Right lobe of liver (tissue), 6 donors: ENCODE measurements around the gene MAP3K5. TPM values are rescaled to one million over a fixed set of nuclear protein-coding genes. Genes with fewer than 3 reads are reported as not detected.
A peak's percentile ranks its signal among the peaks of the same experiment; 100 is the strongest.
"Not testable (repeated sequence)": the region's sequence is repeated elsewhere in the genome, so short reads cannot be mapped to it uniquely, and the experiment has no call there.

ENCODE experiments used
- ATAC-seq, 4 donors: fragments of 200-7000 bp; cut with Tn5 transposase; one replicate each; pipeline ENCODE4 v1.9.1; 2020; ENCODE audit warnings: mild to moderate bottlenecking in 4 of 4, moderate library complexity in 4 of 4
- DNase-seq, 3 donors: peaks; one replicate each; pipeline ENCODE4 v3.0.0-alpha.2; 2020
- H3K27ac ChIP-seq, 3 donors: fragments of 200-600 bp; one replicate each; pipeline ENCODE4 v1.8.0; 2022
- H3K27me3 ChIP-seq, 2 donors: fragments of 200-600 bp; one replicate each; pipeline ENCODE4 v1.8.0; 2022
- H3K36me3 ChIP-seq, 4 donors: fragments of 200-600 bp; sonication (generic) in 1 of 4; one replicate each; pipeline versions ENCODE4 v1.5.1 to v1.8.0; 2017 to 2022; ENCODE audit warnings: control low read depth in 1 of 4
- H3K4me1 ChIP-seq, 4 donors: fragments of 200-600 bp; sonication (generic) in 1 of 4; one replicate each; pipeline versions ENCODE4 v1.5.1 to v1.8.0; 2017 to 2022; ENCODE audit warnings: control low read depth in 1 of 4
- H3K4me3 ChIP-seq, 3 donors: fragments of 200-600 bp; one replicate each; pipeline ENCODE4 v1.8.0; 2022
- H3K9me3 ChIP-seq, 4 donors: fragments of 200-600 bp; sonication (generic) in 1 of 4; one replicate each; pipeline versions ENCODE4 v1.5.1 to v1.8.0; 2017 to 2022; ENCODE audit warnings: control low read depth in 1 of 4
- CTCF ChIP-seq, 4 donors: fragments of 200-600 bp in 3 of 4; fragments of 450-650 bp in 1 of 4; IDR thresholded peaks; one replicate each; pipeline versions ENCODE4 v1.5.1 to v1.8.0; 2016 to 2022; ENCODE audit warnings: antibody characterized with exemption in 4 of 4, mild to moderate bottlenecking in 2 of 4
- POLR2A ChIP-seq: fragments of 450-650 bp; IDR thresholded peaks from one replicate; pipeline ENCODE4 v1.6.1; 2017; ENCODE audit warnings: antibody characterized with exemption, mild to moderate bottlenecking
- WGBS: methylation state at CpG from one replicate; pipeline ENCODE4 v1.1.6; 2018; ENCODE audit warnings: low coverage, low lambda C conversion rate; ENCODE audit not compliant: insufficient coverage; ENCODE audit errors: missing lambda C conversion rate; 5-methylcytosine and 5-hydroxymethylcytosine counted together
- intact Hi-C, 2 donors: fragments of 100-400 bp; cut with DNase I; formaldehyde crosslinking; loops; one replicate each; pipeline versions ENCODE4 v1.11.2 to v1.14.1; 2022
- total RNA-seq, 6 experiments: library from RNA; depleted of rRNA in 2 of 6; stranded (reverse); fragments of >200 nt in 2 of 6; fragmentation: NEBNext Ultra II Directional in 3 of 6; extraction: Animal tissue kit (Norgen Biotek cat#: 25700) in 3 of 6; gene quantifications; one replicate each; pipeline versions ENCODE4 v1.1.0 to v1.2.4, GENCODE V29; 2016 to 2023
- donor health status: DM: no; HTN: yes; CAD: no.
- donor health status: DM: no; HTN: no; CAD: no.
- donor health status: DM: no; HTN: no; CAD: no.
- donor health status: DM: no; HTN: yes; CAD: no.
- donor health status: DM: no; HTN: yes; CAD: no.

Gene MAP3K5
- total RNA-seq, 6 experiments from 2014 or later, result 5.0 to 10.4 (median 6.9) TPM

- Histone ChIP-seq H3K27ac (peak overlapping the region in 1 of 3 donors; percentile 64), H3K4me1 (peaks cover 2 to 50% (median 15%) of the 10 kb centered on the region in 4 donors), H3K36me3 (no peaks in the 10 kb centered on the region), H3K9me3 (no peaks in the 10 kb centered on the region), H3K27me3 (no peaks in the 10 kb centered on the region), H3K4me3 (peak overlapping the region in 1 of 3 donors; percentile 3)
- ATAC-seq (peak; percentile 7 to 51 (median 40)), DNase-seq (no peak)
- no peak for TF ChIP-seq POLR2A
- no peak for TF ChIP-seq CTCF (IDR thresholded peaks at IDR 0.05)
- intact Hi-C loops, result no loop called here
- 56% methylated on average over 3 of the region's 3 CpGs for WGBS
These were observed 30.0 kb downstream of the MAP3K5 start for GRCh38 chr6:136762022-136762975.

GRCh38 chr6:136761227-136761922, 30.9 kb downstream of the MAP3K5 start:
- H3K4me1 ChIP-seq, result peaks cover 0 to 41% (median 10%) of the 10 kb centered on the region in 4 donors
- peak overlapping the region in 1 of 3 donors; percentile 64 for H3K27ac ChIP-seq
- H3K4me3 ChIP-seq, result peak overlapping the region in 1 of 3 donors; percentile 3
- ATAC-seq (peak; percentile 69 to 81 (median 76)), DNase-seq (no peak)
- H3K36me3 ChIP-seq, result no peaks in the 10 kb centered on the region
- no peaks in the 10 kb centered on the region for H3K27me3 ChIP-seq
- intact Hi-C loops, result no loop called here
- H3K9me3 ChIP-seq, result no peaks in the 10 kb centered on the region
- WGBS, result 28% methylated on average over 9 of the region's 9 CpGs
- TF ChIP-seq POLR2A (no peak), CTCF (IDR thresholded peaks at IDR 0.05) (no peak)

GRCh38 chr6:136760781-136761180, 31.5 kb downstream of the MAP3K5 start:
- DNase-seq, H3K27me3 ChIP-seq, H3K9me3 ChIP-seq, intact Hi-C loops, H3K4me3 ChIP-seq, H3K36me3 ChIP-seq: not testable (repeated sequence)
- peak in 2 of 4 donors; percentile 12 to 13 for ATAC-seq
- Histone ChIP-seq H3K4me1 (peaks cover 0 to 35% (median 7%) of the 10 kb centered on the region in 4 donors), H3K27ac (peak overlapping the region in 2 of 3 donors; percentile 7 to 64)
- 70% methylated on average over 5 of the region's 5 CpGs for WGBS

- Histone ChIP-seq H3K27ac (no peak overlapping the region), H3K9me3 (no peaks in the 10 kb centered on the region), H3K4me3 (no peak overlapping the region), H3K27me3 (no peaks in the 10 kb centered on the region), H3K4me1 (peaks cover 0 to 30% (median 5%) of the 10 kb centered on the region in 4 donors), H3K36me3 (no peaks in the 10 kb centered on the region)
- ATAC-seq (no peak), DNase-seq (no peak)
- WGBS, result 67% methylated on average over 1 of the region's 2 CpGs
- intact Hi-C loops, result no loop called here
- TF ChIP-seq POLR2A, result no peak
- no peak for TF ChIP-seq CTCF (IDR thresholded peaks at IDR 0.05)
These were observed 35.1 kb downstream of the MAP3K5 start for GRCh38 chr6:136757150-136757549.
